Gastrocnemius medialis (tissue), 4 donors: ENCODE results near the gene DLG1. TPM values are rescaled to one million over a fixed set of nuclear protein-coding genes. Genes with fewer than 3 reads are reported as not detected.

Experiments used
- ATAC-seq, 2 donors: fragments of 150-250 bp; one replicate each; pipeline ENCODE4 v1.9.1; 2016
- DNase-seq, 2 donors: peaks; one replicate each; pipeline ENCODE4 v3.0.0-alpha.2; 2019
- H3K27ac ChIP-seq, 4 donors: fragments of 200-600 bp; sonication (generic); 1 replicate in 1 of 4; 2 replicates in 3 of 4; pipeline ENCODE4 v1.5.1; 2016 to 2018; ENCODE audit warnings: mild to moderate bottlenecking in 2 of 4, moderate library complexity in 1 of 4
- H3K27me3 ChIP-seq, 3 donors: fragments of 200-600 bp; sonication (generic) in 2 of 3; 1 replicate in 1 of 3; 2 replicates in 2 of 3; pipeline versions ENCODE4 v1.5.1 to v1.6.0; 2016 to 2019; ENCODE audit warnings: mild to moderate bottlenecking in 1 of 3, moderate library complexity in 1 of 3
- H3K36me3 ChIP-seq, 2 donors: fragments of 200-600 bp; sonication (generic) in 1 of 2; one replicate each; pipeline ENCODE4 v1.5.1; 2017 to 2018
- H3K4me1 ChIP-seq, 2 donors: fragments of 200-600 bp; sonication (generic) in 1 of 2; one replicate each; pipeline ENCODE4 v1.5.1; 2016 to 2017; ENCODE audit warnings: mild to moderate bottlenecking in 2 of 2
- H3K4me3 ChIP-seq, 4 donors: fragments of 200-600 bp; sonication (generic) in 3 of 4; 1 replicate in 1 of 4; 2 replicates in 3 of 4; pipeline ENCODE4 v1.5.1; 2016 to 2019; ENCODE audit warnings: mild to moderate bottlenecking in 2 of 4
- H3K9me3 ChIP-seq, 3 donors: fragments of 200-600 bp; sonication (generic) in 2 of 3; 1 replicate in 1 of 3; 2 replicates in 2 of 3; pipeline ENCODE4 v1.5.1; 2016 to 2019
- POLR2A ChIP-seq, 2 donors: fragments of 450-650 bp; IDR thresholded peaks; one replicate each; pipeline ENCODE4 v1.6.1; 2017; ENCODE audit warnings: antibody characterized with exemption in 2 of 2, mild to moderate bottlenecking in 2 of 2, moderate library complexity in 2 of 2
- in situ Hi-C, 4 donors: fragments of 200-750 bp; cut with MboI; loops; one replicate each; pipeline versions ENCODE4 v1.15.0 to v1.8.0; 2017; ENCODE audit warnings: low sequenced_read_pairs in 4 of 4
- intact Hi-C: fragments of 100-400 bp; cut with DNase I; formaldehyde crosslinking; loops from one replicate; pipeline ENCODE4 v1.15.1; 2023; ENCODE audit warnings: low total_unique reads
- total RNA-seq, 4 donors: library from RNA; depleted of rRNA; stranded (reverse); fragments of >200 nt; gene quantifications; one replicate each; pipeline versions ENCODE4 v1.1.0 to v1.2.3, GENCODE V29; 2016
- TF ChIP-seq, protein P1 (sequence below), 5 experiments: fragments of 450-650 bp in 3 of 5; fragments of 200-600 bp in 2 of 5; sonication (generic) in 2 of 5; IDR thresholded peaks in 4 of 5; conservative IDR thresholded peaks in 1 of 5; 1 replicate in 4 of 5; 2 replicates in 1 of 5; pipeline ENCODE4 v1.5.1; 2016 to 2019; ENCODE audit warnings: antibody characterized with exemption in 5 of 5, mild to moderate bottlenecking in 3 of 5, moderate library complexity in 3 of 5

DLG1 gene
- total RNA-seq: 100 to 1,000 TPM in 1 of 4 donors, 10 to 100 TPM in 3; 41.4 to 112 (median 61.1) TPM

DNA sequence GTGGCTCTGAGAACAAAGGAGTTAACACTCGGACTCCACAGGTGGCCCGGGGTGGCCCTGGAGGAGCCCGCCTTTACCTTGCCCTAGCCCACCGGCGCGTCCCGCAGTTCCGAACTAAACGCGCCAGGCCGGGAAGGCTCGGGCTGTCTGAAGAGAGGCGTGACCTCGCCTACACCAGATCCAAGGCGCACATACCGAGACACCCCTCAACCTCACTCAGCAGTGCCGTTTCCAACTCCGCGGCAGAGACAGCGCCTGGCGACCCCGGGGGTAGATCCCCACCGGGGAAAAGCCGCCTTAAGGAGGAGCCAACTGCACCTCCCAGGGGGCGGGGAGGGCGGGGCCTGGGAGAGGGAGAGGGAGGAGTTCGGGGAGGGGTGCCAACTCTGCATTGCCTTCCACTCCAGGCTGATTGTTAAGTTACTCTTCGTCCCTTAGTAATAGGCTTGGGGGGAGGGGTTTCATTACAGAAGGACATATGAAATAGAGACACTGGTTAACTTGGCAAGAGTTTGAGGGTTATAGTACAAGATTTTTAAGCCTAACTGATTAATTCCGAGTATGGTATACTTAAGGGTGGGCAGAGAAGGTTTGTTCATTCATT lies at the start of gene DLG1:
Gene DLG1, minus strand, starts transcription at position 272 of the 604 bp plus-strand sequence. CDS start 1,408 bp downstream, outside the sequence.
- intact Hi-C loops: loop anchor here (2.0 kb wide), 1 partner anchor 56 kb away; no protein-coding TSS in a partner anchor
- H3K4me3 ChIP-seq: peak within 1 kb of the TSS; percentile 77 to 97 (median 84)
- ATAC-seq (peak; percentile 79), DNase-seq (peak; percentile 83 to 89)
- peak within 1 kb of the TSS; percentile 87 to 97 (median 94) for H3K27ac ChIP-seq
- no peaks in the 10 kb centered on the region for H3K9me3 ChIP-seq
- TF ChIP-seq, protein P1, sequence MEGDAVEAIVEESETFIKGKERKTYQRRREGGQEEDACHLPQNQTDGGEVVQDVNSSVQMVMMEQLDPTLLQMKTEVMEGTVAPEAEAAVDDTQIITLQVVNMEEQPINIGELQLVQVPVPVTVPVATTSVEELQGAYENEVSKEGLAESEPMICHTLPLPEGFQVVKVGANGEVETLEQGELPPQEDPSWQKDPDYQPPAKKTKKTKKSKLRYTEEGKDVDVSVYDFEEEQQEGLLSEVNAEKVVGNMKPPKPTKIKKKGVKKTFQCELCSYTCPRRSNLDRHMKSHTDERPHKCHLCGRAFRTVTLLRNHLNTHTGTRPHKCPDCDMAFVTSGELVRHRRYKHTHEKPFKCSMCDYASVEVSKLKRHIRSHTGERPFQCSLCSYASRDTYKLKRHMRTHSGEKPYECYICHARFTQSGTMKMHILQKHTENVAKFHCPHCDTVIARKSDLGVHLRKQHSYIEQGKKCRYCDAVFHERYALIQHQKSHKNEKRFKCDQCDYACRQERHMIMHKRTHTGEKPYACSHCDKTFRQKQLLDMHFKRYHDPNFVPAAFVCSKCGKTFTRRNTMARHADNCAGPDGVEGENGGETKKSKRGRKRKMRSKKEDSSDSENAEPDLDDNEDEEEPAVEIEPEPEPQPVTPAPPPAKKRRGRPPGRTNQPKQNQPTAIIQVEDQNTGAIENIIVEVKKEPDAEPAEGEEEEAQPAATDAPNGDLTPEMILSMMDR (IDR thresholded peaks at IDR 0.05 in 4 of 5, conservative IDR thresholded peaks at IDR 0.05 in 1 of 5): no peak
- peak; percentile 46 to 56 for TF ChIP-seq POLR2A (IDR thresholded peaks at IDR 0.05)
- no peaks in the 10 kb centered on the region for H3K27me3 ChIP-seq
- peaks cover 0 to 7% of the 10 kb centered on the region in 2 donors for H3K36me3 ChIP-seq
- in situ Hi-C loops: no loop called here
- H3K4me1 ChIP-seq: peaks cover 25 to 29% of the 10 kb centered on the region in 2 donors

DNA sequence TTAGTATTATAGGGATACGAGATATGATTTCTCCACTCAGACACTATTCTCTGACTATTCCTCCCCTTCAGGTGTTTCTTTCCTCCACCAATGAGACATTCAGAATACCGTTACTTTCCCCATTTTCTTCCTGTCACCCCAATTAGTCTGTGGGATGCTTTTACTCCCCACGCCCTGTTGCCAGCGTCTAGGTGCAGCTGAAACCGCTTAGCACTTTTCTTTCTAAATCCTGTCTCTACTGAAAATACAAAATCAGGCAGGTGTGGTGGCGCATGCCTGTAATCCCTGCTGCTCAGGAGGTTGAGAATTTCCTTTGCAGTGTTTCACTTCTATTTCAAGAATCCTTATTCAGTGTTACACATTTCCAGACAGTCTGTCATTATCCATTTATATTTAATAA lies 49.6 kb upstream of the DLG1 start:
- DNase-seq (no peak), ATAC-seq (no peak)
- in situ Hi-C loops (no loop called here), intact Hi-C loops (no loop called here)
- Histone ChIP-seq H3K36me3 (no peaks in the 10 kb centered on the region), H3K4me1 (peaks cover 10% of the 10 kb centered on the region in 2 donors), H3K4me3 (no peak overlapping the region), H3K27ac (no peak overlapping the region), H3K9me3 (no peaks in the 10 kb centered on the region), H3K27me3 (no peaks in the 10 kb centered on the region)
- no peak for TF ChIP-seq POLR2A (IDR thresholded peaks at IDR 0.05)
- TF ChIP-seq, protein P1 (IDR thresholded peaks at IDR 0.05 in 4 of 5, conservative IDR thresholded peaks at IDR 0.05 in 1 of 5): no peak

DNA sequence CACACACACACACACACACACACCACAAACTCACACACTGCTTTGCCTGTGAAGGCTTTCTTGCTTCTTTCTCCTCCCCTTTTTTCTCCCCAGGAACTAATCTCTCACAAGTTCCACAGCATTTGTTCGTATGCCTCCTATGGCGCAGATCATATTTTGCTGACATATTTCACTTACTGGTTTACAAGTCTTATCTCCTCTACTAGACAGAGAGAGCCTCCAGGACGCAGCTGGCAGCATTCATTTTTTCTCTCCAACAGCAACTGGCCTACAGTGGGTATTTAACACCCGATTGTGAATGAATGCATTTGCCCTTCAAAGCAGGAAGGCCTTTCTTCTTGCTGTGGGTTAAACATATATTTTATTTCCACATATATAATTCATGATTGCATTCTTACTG lies 47.0 kb upstream of the DLG1 start:
- Histone ChIP-seq H3K4me3 (no peak overlapping the region), H3K4me1 (peaks cover 0 to 5% of the 10 kb centered on the region in 2 donors), H3K9me3 (no peaks in the 10 kb centered on the region), H3K36me3 (no peaks in the 10 kb centered on the region), H3K27me3 (no peaks in the 10 kb centered on the region), H3K27ac (no peak overlapping the region)
- in situ Hi-C loops: no loop called here
- ATAC-seq: no peak
- intact Hi-C loops: no loop called here
- no peak for DNase-seq
- no peak for TF ChIP-seq POLR2A (IDR thresholded peaks at IDR 0.05)
- TF ChIP-seq, protein P1 (IDR thresholded peaks at IDR 0.05 in 4 of 5, conservative IDR thresholded peaks at IDR 0.05 in 1 of 5): no peak

DNA sequence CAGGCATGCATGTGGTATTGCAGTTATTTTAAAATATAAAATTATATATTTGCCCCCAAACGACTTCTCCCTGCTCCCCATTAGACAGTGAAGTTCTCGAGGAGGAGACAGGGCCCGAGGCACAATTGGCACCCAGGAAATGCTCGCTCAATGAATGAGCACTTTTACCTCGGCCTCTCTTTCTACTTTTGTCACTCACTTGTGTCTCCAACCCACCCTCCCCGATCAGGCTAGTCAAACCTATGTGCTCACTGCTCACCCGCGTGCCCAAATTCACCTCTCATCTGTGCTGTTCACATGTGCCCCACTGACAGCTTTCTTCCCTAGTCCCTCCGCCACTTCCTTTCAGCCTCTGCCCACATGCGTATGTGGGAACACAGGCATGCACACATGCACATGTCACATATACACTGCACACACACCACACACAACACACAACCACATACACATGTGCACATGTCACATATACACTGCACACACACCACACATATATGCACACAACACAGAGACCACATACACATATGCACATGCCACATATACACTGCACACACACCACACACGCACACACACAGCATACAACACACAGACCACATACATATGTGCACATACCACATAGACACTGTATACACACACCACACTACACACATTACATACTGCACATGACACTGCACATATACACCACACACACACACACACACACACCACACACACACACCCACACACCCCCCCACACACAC lies 46.3 kb upstream of the DLG1 start:
- ATAC-seq: no peak
- intact Hi-C loops: no loop called here

More for the DNA sequence above, 46.3 kb upstream of the DLG1 start:
- in situ Hi-C loops: no loop called here
- DNase-seq: no peak
- no peak overlapping the region for H3K4me3 ChIP-seq
- no peaks in the 10 kb centered on the region for H3K9me3 ChIP-seq
- TF ChIP-seq, protein P1 (IDR thresholded peaks at IDR 0.05 in 4 of 5, conservative IDR thresholded peaks at IDR 0.05 in 1 of 5): no peak
- no peak for TF ChIP-seq POLR2A (IDR thresholded peaks at IDR 0.05)
- no peak overlapping the region for H3K27ac ChIP-seq
- no peaks in the 10 kb centered on the region for H3K36me3 ChIP-seq
- peaks cover 0 to 5% of the 10 kb centered on the region in 2 donors for H3K4me1 ChIP-seq
- no peaks in the 10 kb centered on the region for H3K27me3 ChIP-seq
